ENCODE results near the gene CACNB2.

The CACNB2 gene

GRCh38 chr10:18323916-18324315, 183.7 kb downstream of the CACNB2 start:
- no peak for DNase-seq (ENCODE audit: low read depth, low spot score)
- no peak overlapping the region for H3K27ac ChIP-seq

- no peak overlapping the region for H3K27ac ChIP-seq
- no peak for DNase-seq (ENCODE audit: low read depth, low spot score)
These were observed 185.2 kb downstream of the CACNB2 start for GRCh38 chr10:18325410-18325809.

- no peak for DNase-seq (ENCODE audit: low read depth, low spot score)
- H3K27ac ChIP-seq = no peak overlapping the region
These were observed 185.8 kb downstream of the CACNB2 start for GRCh38 chr10:18325889-18326531.

- H3K27ac ChIP-seq = no peak overlapping the region
- DNase-seq (ENCODE audit: low read depth, low spot score) = no peak
These were observed 188.7 kb downstream of the CACNB2 start for GRCh38 chr10:18328941-18329340.

GRCh38 chr10:18332048-18332447, 191.8 kb downstream of the CACNB2 start:
- H3K27ac ChIP-seq = no peak overlapping the region
- DNase-seq (ENCODE audit: low read depth, low spot score) = no peak

GRCh38 chr10:18332484-18332883, 192.3 kb downstream of the CACNB2 start:
- H3K27ac ChIP-seq = no peak overlapping the region
- no peak for DNase-seq (ENCODE audit: low read depth, low spot score)

- no peak for DNase-seq (ENCODE audit: low read depth, low spot score)
- H3K27ac ChIP-seq = no peak overlapping the region
These were observed 193.4 kb downstream of the CACNB2 start for GRCh38 chr10:18333621-18334020.

GRCh38 chr10:18334116-18334867, 194.1 kb downstream of the CACNB2 start:
- no peak for DNase-seq (ENCODE audit: low read depth, low spot score)

GRCh38 chr10:18340496-18341051, 200.3 kb downstream of the CACNB2 start:
- DNase-seq (ENCODE audit: low read depth, low spot score) = no peak
- H3K27ac ChIP-seq = no peak overlapping the region

More at GRCh38 chr10:18334116-18334867, 194.1 kb downstream of the CACNB2 start:
- H3K27ac ChIP-seq = no peak overlapping the region

- no peak for DNase-seq (ENCODE audit: low read depth, low spot score)
- H3K27ac ChIP-seq = no peak overlapping the region
These were observed 200.8 kb downstream of the CACNB2 start for GRCh38 chr10:18341055-18341454.

GRCh38 chr10:18343573-18343972, 203.3 kb downstream of the CACNB2 start:
- no peak overlapping the region for H3K27ac ChIP-seq
- DNase-seq (ENCODE audit: low read depth, low spot score) = no peak

- no peak for DNase-seq (ENCODE audit: low read depth, low spot score)
These were observed 205.1 kb downstream of the CACNB2 start for GRCh38 chr10:18345308-18345707.

GRCh38 chr10:18350340-18350739, 210.1 kb downstream of the CACNB2 start:
- H3K27ac ChIP-seq = no peak overlapping the region

More at GRCh38 chr10:18345308-18345707, 205.1 kb downstream of the CACNB2 start:
- H3K27ac ChIP-seq = no peak overlapping the region

GRCh38 chr10:18351421-18351820, 211.2 kb downstream of the CACNB2 start:
- H3K27ac ChIP-seq = no peak overlapping the region
- DNase-seq (ENCODE audit: low read depth, low spot score) = no peak

More at GRCh38 chr10:18350340-18350739, 210.1 kb downstream of the CACNB2 start:
- no peak for DNase-seq (ENCODE audit: low read depth, low spot score)

GRCh38 chr10:18352175-18352574, 212.0 kb downstream of the CACNB2 start:
- H3K27ac ChIP-seq = no peak overlapping the region
- DNase-seq (ENCODE audit: low read depth, low spot score) = no peak

- no peak for DNase-seq (ENCODE audit: low read depth, low spot score)
- no peak overlapping the region for H3K27ac ChIP-seq
These were observed 219.6 kb downstream of the CACNB2 start for GRCh38 chr10:18359812-18360211.

- DNase-seq (ENCODE audit: low read depth, low spot score) = no peak
- H3K27ac ChIP-seq = no peak overlapping the region
These were observed 222.7 kb downstream of the CACNB2 start for GRCh38 chr10:18362892-18363291.

- no peak for DNase-seq (ENCODE audit: low read depth, low spot score)
- no peak overlapping the region for H3K27ac ChIP-seq
These were observed 225.0 kb downstream of the CACNB2 start for GRCh38 chr10:18364987-18365775.

GRCh38 chr10:18367840-18368239, 227.6 kb downstream of the CACNB2 start:
- no peak overlapping the region for H3K27ac ChIP-seq
- no peak for DNase-seq (ENCODE audit: low read depth, low spot score)

- no peak for DNase-seq (ENCODE audit: low read depth, low spot score)
- no peak overlapping the region for H3K27ac ChIP-seq
These were observed 228.0 kb downstream of the CACNB2 start for GRCh38 chr10:18368273-18368672.

- no peak for DNase-seq (ENCODE audit: low read depth, low spot score)
- no peak overlapping the region for H3K27ac ChIP-seq
These were observed 228.5 kb downstream of the CACNB2 start for GRCh38 chr10:18368682-18369081.
